K562 (cell line): ENCODE results near the gene SPCS3. TPM values are rescaled to one million over a fixed set of nuclear protein-coding genes. Genes with fewer than 3 reads are reported as not detected.

Source experiments
- ATAC-seq: fragments of 200-7000 bp; cut with Tn5 transposase; 3 replicates; pipeline ENCODE4 v1.9.1; 2020; ENCODE audit warnings: moderate library complexity
- BruUV-seq: library from RNA; stranded (reverse); fragments of 400-500 nt; replicated peaks from 2 replicates; lab custom pipeline; 2021; lab: Mats Ljungman, UMichigan
- CTCF ChIA-PET: fragments of 300-600 bp; formaldehyde crosslinking; extraction: SDS; loops from one replicate; lab custom pipeline; 2021; ENCODE audit warnings: low intra/inter-chr PET ratio; lab: Yijun Ruan, JAX
- POLR2A ChIA-PET: fragments of 300-600, 350-650 bp; sonication (Branson Sonifier 250); formaldehyde crosslinking; extraction: SDS; loops from one replicate; lab custom pipeline; 2021; ENCODE audit warnings: antibody characterized with exemption, inconsistent platforms; lab: Yijun Ruan, JAX
- DNase-seq, 4 experiments: peaks; one replicate each; pipeline versions ENCODE4 v3.0.0 to v3.0.0-alpha.2; 2011 to 2018; ENCODE audit warnings: low spot score in 3 of 4, mixed read lengths in 3 of 4; ENCODE audit errors: extremely low read depth in 1 of 4
- FAIRE-seq: peaks from 2 replicates; lab custom pipeline; 2011; peaks lifted over from hg19 to GRCh38; lab: Jason Lieb, UNC
- H2AFZ ChIP-seq: 2 replicates; pipeline ENCODE4 v1.6.0; 2011; ENCODE audit warnings: low read depth, low read length, control low read depth, inconsistent platforms
- H3K27ac ChIP-seq: fragments of 200-600 bp; 3 replicates; pipeline ENCODE4 v1.8.0; 2011; ENCODE audit warnings: low read depth, mild to moderate bottlenecking, control low read depth, inconsistent platforms, low read length, moderate library complexity, mixed read lengths; ENCODE audit errors: extremely low read depth
- H3K27me3 ChIP-seq, 2 experiments: fragments of 300-600 bp in 1 of 2; 2 replicates in 1 of 2; 3 replicates in 1 of 2; pipeline versions ENCODE4 v1.6.0 to v1.8.0; 2011; ENCODE audit warnings: inconsistent platforms in 2 of 2, low read length in 2 of 2, mild to moderate bottlenecking in 1 of 2, mixed read lengths in 1 of 2, moderate library complexity in 1 of 2; ENCODE audit not compliant: control insufficient read depth in 2 of 2, insufficient read depth in 2 of 2
- H3K36me3 ChIP-seq: fragments of 300-600 bp; 3 replicates; pipeline ENCODE4 v1.8.0; 2011; ENCODE audit warnings: mild to moderate bottlenecking, low read length, inconsistent platforms; ENCODE audit not compliant: control insufficient read depth, insufficient read depth
- H3K4me1 ChIP-seq, 2 experiments: fragments of 200-600 bp in 1 of 2; replicated peaks in 1 of 2; 2 replicates in 1 of 2; 3 replicates in 1 of 2; pipeline versions ENCODE4 v1.5.1 to v1.8.0; 2011; ENCODE audit warnings: inconsistent platforms in 2 of 2, low read length in 2 of 2, mild to moderate bottlenecking in 1 of 2, mixed read lengths in 1 of 2, moderate library complexity in 1 of 2; ENCODE audit not compliant: control insufficient read depth in 2 of 2, insufficient read depth in 2 of 2
- H3K4me2 ChIP-seq: 2 replicates; pipeline ENCODE4 v1.6.1; 2011; ENCODE audit warnings: low read length, control low read depth, inconsistent platforms, mixed read lengths; ENCODE audit not compliant: insufficient read depth
- H3K4me3 ChIP-seq: fragments of 200-600 bp; sonication (generic), shearing (Covaris generic); 2 replicates; pipeline ENCODE4 v1.5.1; 2016; ENCODE audit warnings: control low read depth, inconsistent platforms
- H3K79me2 ChIP-seq: fragments of 200-600 bp; 3 replicates; pipeline ENCODE4 v1.8.0; 2011; ENCODE audit warnings: low read length, inconsistent platforms; ENCODE audit not compliant: control insufficient read depth, insufficient read depth
- H3K9ac ChIP-seq, 2 experiments: 2 replicates each; pipeline versions ENCODE4 v1.6.0 to v1.6.1; 2011; ENCODE audit warnings: low read depth in 2 of 2, low read length in 2 of 2, control low read depth in 1 of 2, inconsistent platforms in 1 of 2, mild to moderate bottlenecking in 1 of 2, mixed read lengths in 1 of 2; ENCODE audit not compliant: insufficient read depth in 1 of 2
- H3K9me1 ChIP-seq: one replicate; pipeline ENCODE4 v1.6.0; 2011; ENCODE audit warnings: inconsistent platforms, mild to moderate bottlenecking, low read length, moderate library complexity; ENCODE audit not compliant: control insufficient read depth, insufficient read depth
- H3K9me3 ChIP-seq: replicated peaks from 2 replicates; pipeline ENCODE4 v1.5.1; 2011; ENCODE audit warnings: low read depth, low read length, inconsistent platforms; ENCODE audit not compliant: control insufficient read depth, insufficient read depth
- H4K20me1 ChIP-seq: replicated peaks from 2 replicates; pipeline ENCODE4 v1.6.1; 2011; ENCODE audit warnings: low read length, inconsistent platforms, mixed read lengths; ENCODE audit not compliant: control insufficient read depth, insufficient read depth
- FOSL1 ChIP-seq: fragments of 200-800 bp; sonication (Bioruptor generic); conservative IDR thresholded peaks from 2 replicates; pipeline ENCODE4 v1.6.1; 2016; ENCODE audit warnings: missing genetic modification characterization, missing compliant biosample characterization
- L3MBTL2 ChIP-seq: fragments of 450-650 bp; IDR thresholded peaks from 2 replicates; pipeline ENCODE4 v1.6.1; 2016; ENCODE audit warnings: mild to moderate bottlenecking, moderate library complexity
- MAX ChIP-seq: sonication (generic); formaldehyde crosslinking; IDR thresholded peaks from 2 replicates; pipeline ENCODE4 v1.9.0; 2022; ENCODE audit warnings: mild to moderate bottlenecking, missing genetic modification reagents
- PHF20 ChIP-seq: fragments of 450-650 bp; IDR thresholded peaks from 2 replicates; pipeline ENCODE4 v1.6.1; 2018; ENCODE audit not compliant: partially characterized antibody
- RBM25 ChIP-seq: fragments of 200-400 bp; formaldehyde crosslinking; IDR thresholded peaks from 2 replicates; pipeline ENCODE4 v1.6.1; 2018; ENCODE audit warnings: low read length, low read depth, moderate library complexity; ENCODE audit not compliant: severe bottlenecking
- STAT5A ChIP-seq: IDR thresholded peaks from 2 replicates; pipeline ENCODE4 v1.6.1; 2012; ENCODE audit warnings: low read length, inconsistent platforms, borderline replicate concordance
- TAF7 ChIP-seq: fragments of 450-650 bp; IDR thresholded peaks from 2 replicates; pipeline ENCODE4 v1.6.1; 2016; ENCODE audit warnings: missing genetic modification characterization, missing compliant biosample characterization
- ZBTB11 ChIP-seq, 3 experiments: fragments of 200-800 bp in 1 of 3; fragments of 250-450 bp in 1 of 3; fragments of 450-650 bp in 1 of 3; sonication (Bioruptor Pico) in 1 of 3; sonication (Bioruptor generic) in 1 of 3; formaldehyde crosslinking in 1 of 3; IDR thresholded peaks; 2 replicates each; pipeline versions ENCODE4 v1.6.1 to v1.8.0; 2016 to 2022; ENCODE audit warnings: mild to moderate bottlenecking in 2 of 3, missing genetic modification characterization in 2 of 3, missing compliant biosample characterization in 1 of 3, moderate library complexity in 1 of 3
- ZBTB2 ChIP-seq: fragments of 450-650 bp; IDR thresholded peaks from 2 replicates; pipeline ENCODE4 v1.6.1; 2016; ENCODE audit warnings: antibody characterized with exemption
- ZKSCAN3 ChIP-seq: fragments of 250-450 bp; sonication (Bioruptor Pico); IDR thresholded peaks from 2 replicates; pipeline ENCODE4 v1.4.0; 2020
- WGBS: fragments of 100-300 bp; shearing (Covaris generic); methylation state at CpG from one replicate; pipeline ENCODE4 v1.1.6; 2016; ENCODE audit warnings: low coverage, mixed read lengths; ENCODE audit not compliant: insufficient coverage; ENCODE audit errors: missing lambda C conversion rate; 5-methylcytosine and 5-hydroxymethylcytosine counted together
- in situ Hi-C: fragments of 300-500 bp; cut with MboI; formaldehyde crosslinking; loops from 4 replicates; pipeline ENCODE4 v1.15.0; 2018; ENCODE audit warnings: inconsistent platforms, mixed read lengths
- intact Hi-C: fragments of 100-400 bp; cut with micrococcal nuclease; formaldehyde crosslinking; loops from 2 replicates; pipeline ENCODE4 v1.14.2; 2022
- polyA plus RNA-seq, 8 experiments: library from polyadenylated mRNA; depleted of rRNA in 4 of 8; stranded (reverse) in 5 of 8; unstranded in 3 of 8; fragments of >200 nt; fragmentation: Nextera tagmentation in 2 of 8; fragmentation: Illumina TruSeq in 1 of 8; extraction: Ambion mirVana in 2 of 8; extraction: Trizol in 1 of 8; gene quantifications; 2 replicates each; pipeline versions ENCODE4 v1.2.1 to v1.2.3, GENCODE V29; 2011 to 2014; ENCODE audit warnings: inconsistent platforms in 1 of 8, missing spikeins in 1 of 8
- total RNA-seq, 7 experiments: library from RNA; depleted of rRNA in 6 of 7; stranded (reverse); fragments of >200 nt in 6 of 7; fragmentation: Illumina TruSeq in 2 of 7; extraction: Trizol in 2 of 7; gene quantifications; 2 replicates each; pipeline versions ENCODE4 v1.2.1 to v1.2.3, GENCODE V29; 2011 to 2021; ENCODE audit warnings: low replicate concordance in 1 of 7

Gene SPCS3
- total and polyA plus RNA-seq, 9 of the 15 experiments (the other 6 are each of a cell fraction or from before 2014, with no cell fraction given): 64.6 to 196 (median 85.4) TPM

- TF ChIP-seq STAT5A (peak; percentile 43; the same call in 1 of the 2 replicates), ZBTB2 (no peak), ZKSCAN3 (CRISPR knock-in tag) (no peak)
Measured at GRCh38 chr4:176291748-176292147, 28.0 kb upstream of the SPCS3 start (continued).

GRCh38 chr4:176292920-176293319 is 26.8 kb upstream of the SPCS3 start:
- TF ChIP-seq MAX (peak; percentile 18; the same call in 1 of the 2 replicates), ZBTB11 (CRISPR knock-in tag; IDR thresholded peaks at IDR 0.05) (no peak), RBM25 (peak; percentile 75), PHF20 (no peak), FOSL1 (tag) (no peak), L3MBTL2 (no peak), TAF7 (tag) (no peak)
- no peaks in the 10 kb centered on the region for H4K20me1 ChIP-seq
- peak overlapping the region; percentile 86 for H2AFZ ChIP-seq
- ATAC-seq (peak; percentile 31; the same call in 2 of the 3 replicates), FAIRE-seq (no peak), DNase-seq (peak in 1 of 4 experiments; percentile 30)
- no peak overlapping the region for H3K4me2 ChIP-seq
- BruUV-seq: no TSS peak
- no peaks in the 10 kb centered on the region for H3K9me3 ChIP-seq
- in situ Hi-C loops: no loop called here
- ChIA-PET CTCF (no interaction called here), POLR2A (interaction anchor here (0.9 to 1.6 kb wide), 3 partner anchors 10 to 21 kb away, joined by 3 to 5 read pairs (median 4); no protein-coding TSS in a partner anchor)
- H3K9me1 ChIP-seq: no peaks in the 10 kb centered on the region
- no peaks in the 10 kb centered on the region for H3K79me2 ChIP-seq
- H3K27ac ChIP-seq: no peak overlapping the region
- intact Hi-C loops: no loop called here
- H3K4me1 ChIP-seq: peaks cover 16 to 19% of the 10 kb centered on the region in 2 experiments; a peak in 4 of 5 replicates
- H3K9ac ChIP-seq: no peak overlapping the region
- no peak overlapping the region for H3K4me3 ChIP-seq
- 36% methylated on average over 1 of the region's 1 CpG for WGBS
- no peaks in the 10 kb centered on the region for H3K36me3 ChIP-seq
- H3K27me3 ChIP-seq: no peaks in the 10 kb centered on the region
